ENCODE data around the gene ATOX1.
"Not testable (repeated sequence)": the region's sequence is repeated elsewhere in the genome, so short reads cannot be mapped to it uniquely, and the experiment has no call there.

ATOX1 gene

DNA sequence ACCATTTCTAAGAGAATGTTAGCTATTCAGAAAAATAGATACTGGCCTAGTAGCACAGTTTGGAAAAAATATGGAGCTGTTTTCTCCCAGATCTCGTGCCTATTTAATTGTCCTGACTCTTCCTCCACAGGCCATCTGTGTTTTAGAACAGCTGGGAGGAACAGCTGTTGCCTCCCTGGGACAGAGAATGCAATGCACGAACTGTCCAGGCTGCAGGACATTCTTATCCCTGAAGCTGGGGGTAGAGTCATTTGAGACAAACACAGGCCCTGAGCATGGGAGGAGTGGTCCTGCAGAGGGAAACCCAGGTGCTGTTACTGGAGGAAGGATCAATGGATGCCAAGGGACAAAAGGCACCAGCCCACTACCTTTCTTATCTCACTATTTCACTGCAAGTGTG lies 50.9 kb downstream of the ATOX1 start:
- Histone ChIP-seq H3K27me3 (replicated peaks; ENCODE audit: control insufficient read depth, insufficient read depth, low read length) (no peaks in the 10 kb centered on the region), H3K4me3 (ENCODE audit: low read length) (no peak overlapping the region), H3K36me3 (ENCODE audit: control insufficient read depth, insufficient read depth, low read length, severe bottlenecking) (no peaks in the 10 kb centered on the region), H3K4me1 (ENCODE audit: control insufficient read depth, insufficient read depth, low read length) (peaks cover 12% of the 10 kb centered on the region), H3K9me3 (ENCODE audit: control insufficient read depth, low read length) (no peaks in the 10 kb centered on the region), H3K9ac (ENCODE audit: low read length) (no peak overlapping the region)
- DNase-seq (ENCODE audit: low read depth): no peak

DNA sequence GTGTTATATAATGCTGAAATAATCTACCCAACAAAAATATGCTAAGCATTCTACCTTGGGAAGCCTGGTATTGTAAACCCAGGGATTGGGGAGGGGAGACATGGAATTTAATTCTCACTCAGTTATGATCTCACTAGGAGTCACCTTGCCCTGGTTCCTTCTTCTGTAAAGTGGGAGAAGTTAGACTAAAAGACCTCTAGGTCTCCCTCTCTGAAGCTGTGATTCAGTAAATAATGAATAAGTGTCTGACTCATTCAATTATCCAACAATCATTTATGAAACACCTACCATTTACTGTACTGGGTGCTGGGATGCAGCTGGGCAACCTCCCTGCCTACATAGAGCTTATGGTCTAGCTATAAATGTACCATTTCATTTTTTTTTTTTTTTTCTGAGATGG lies 51.5 kb downstream of the ATOX1 start:
- Histone ChIP-seq H3K9me3 (ENCODE audit: control insufficient read depth, low read length) (no peaks in the 10 kb centered on the region), H3K27me3 (replicated peaks; ENCODE audit: control insufficient read depth, insufficient read depth, low read length) (no peaks in the 10 kb centered on the region), H3K4me3 (ENCODE audit: low read length) (no peak overlapping the region), H3K9ac (ENCODE audit: low read length) (no peak overlapping the region), H3K4me1 (ENCODE audit: control insufficient read depth, insufficient read depth, low read length) (peaks cover 12% of the 10 kb centered on the region), H3K36me3 (ENCODE audit: control insufficient read depth, insufficient read depth, low read length, severe bottlenecking) (no peaks in the 10 kb centered on the region)
- DNase-seq (ENCODE audit: low read depth): no peak

DNA sequence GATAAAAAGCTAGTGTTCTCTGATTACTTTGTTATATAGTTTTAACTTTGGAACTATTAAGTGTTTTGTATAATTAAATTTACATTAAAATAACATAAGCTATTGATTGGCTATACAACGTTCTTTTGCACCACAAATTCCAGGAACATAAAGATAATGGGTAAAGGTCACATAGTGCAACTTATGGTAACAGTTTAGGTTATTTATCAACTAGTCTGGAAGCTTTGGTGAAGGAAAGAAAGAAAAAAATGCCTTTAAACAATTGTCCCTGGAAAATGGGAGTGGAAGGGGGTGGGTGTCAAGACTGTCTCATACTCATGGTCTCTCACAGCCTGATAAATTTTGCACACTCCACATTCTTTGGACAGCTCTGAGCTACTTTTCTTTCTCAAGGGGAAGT lies 54.7 kb downstream of the ATOX1 start:
- DNase-seq (ENCODE audit: low read depth): no peak
- Histone ChIP-seq H3K27me3 (replicated peaks; ENCODE audit: control insufficient read depth, insufficient read depth, low read length) (no peaks in the 10 kb centered on the region), H3K4me1 (ENCODE audit: control insufficient read depth, insufficient read depth, low read length) (peaks cover 29% of the 10 kb centered on the region), H3K9me3 (ENCODE audit: control insufficient read depth, low read length) (no peaks in the 10 kb centered on the region), H3K4me3 (ENCODE audit: low read length) (no peak overlapping the region), H3K36me3 (ENCODE audit: control insufficient read depth, insufficient read depth, low read length, severe bottlenecking) (no peaks in the 10 kb centered on the region), H3K9ac (ENCODE audit: low read length) (no peak overlapping the region)

GRCh38 chr5:151703227-151703626 lies 55.2 kb downstream of the ATOX1 start:
- H3K36me3 ChIP-seq (ENCODE audit: control insufficient read depth, insufficient read depth, low read length, severe bottlenecking): no peaks in the 10 kb centered on the region
- no peaks in the 10 kb centered on the region for H3K27me3 ChIP-seq (replicated peaks; ENCODE audit: control insufficient read depth, insufficient read depth, low read length)
- no peak for DNase-seq (ENCODE audit: low read depth)
- peaks cover 34% of the 10 kb centered on the region for H3K4me1 ChIP-seq (ENCODE audit: control insufficient read depth, insufficient read depth, low read length)
- H3K4me3 ChIP-seq (ENCODE audit: low read length): no peak overlapping the region
- H3K9ac ChIP-seq (ENCODE audit: low read length): no peak overlapping the region
- no peaks in the 10 kb centered on the region for H3K9me3 ChIP-seq (ENCODE audit: control insufficient read depth, low read length)

- Histone ChIP-seq H3K4me1 (ENCODE audit: control insufficient read depth, insufficient read depth, low read length) (peaks cover 44% of the 10 kb centered on the region), H3K9ac (ENCODE audit: low read length) (peak overlapping the region; percentile 98), H3K9me3 (ENCODE audit: control insufficient read depth, low read length) (no peaks in the 10 kb centered on the region), H3K4me3 (ENCODE audit: low read length) (no peak overlapping the region), H3K27me3 (replicated peaks; ENCODE audit: control insufficient read depth, insufficient read depth, low read length) (no peaks in the 10 kb centered on the region), H3K36me3 (ENCODE audit: control insufficient read depth, insufficient read depth, low read length, severe bottlenecking) (no peaks in the 10 kb centered on the region)
- DNase-seq (ENCODE audit: low read depth): no peak
These were observed 57.6 kb downstream of the ATOX1 start for GRCh38 chr5:151700820-151701219.

- DNase-seq (ENCODE audit: low read depth): no peak
- peak overlapping the region; percentile 98 for H3K9ac ChIP-seq (ENCODE audit: low read length)
- H3K27me3 ChIP-seq (replicated peaks; ENCODE audit: control insufficient read depth, insufficient read depth, low read length): no peaks in the 10 kb centered on the region
- no peaks in the 10 kb centered on the region for H3K9me3 ChIP-seq (ENCODE audit: control insufficient read depth, low read length)
- H3K4me1 ChIP-seq (ENCODE audit: control insufficient read depth, insufficient read depth, low read length): peaks cover 50% of the 10 kb centered on the region
- H3K36me3 ChIP-seq (ENCODE audit: control insufficient read depth, insufficient read depth, low read length, severe bottlenecking): no peaks in the 10 kb centered on the region
- no peak overlapping the region for H3K4me3 ChIP-seq (ENCODE audit: low read length)
These were observed 58.1 kb downstream of the ATOX1 start for GRCh38 chr5:151700296-151700695.

GRCh38 chr5:151699071-151699901 lies 59.1 kb downstream of the ATOX1 start:
- Histone ChIP-seq H3K9ac (ENCODE audit: low read length) (peak overlapping the region; percentile 98), H3K9me3 (ENCODE audit: control insufficient read depth, low read length) (no peaks in the 10 kb centered on the region), H3K27me3 (replicated peaks; ENCODE audit: control insufficient read depth, insufficient read depth, low read length) (no peaks in the 10 kb centered on the region), H3K4me1 (ENCODE audit: control insufficient read depth, insufficient read depth, low read length) (peaks cover 60% of the 10 kb centered on the region), H3K36me3 (ENCODE audit: control insufficient read depth, insufficient read depth, low read length, severe bottlenecking) (no peaks in the 10 kb centered on the region), H3K4me3 (ENCODE audit: low read length) (peak overlapping the region; percentile 68)
- peak; percentile 98 for DNase-seq (ENCODE audit: low read depth)

DNA sequence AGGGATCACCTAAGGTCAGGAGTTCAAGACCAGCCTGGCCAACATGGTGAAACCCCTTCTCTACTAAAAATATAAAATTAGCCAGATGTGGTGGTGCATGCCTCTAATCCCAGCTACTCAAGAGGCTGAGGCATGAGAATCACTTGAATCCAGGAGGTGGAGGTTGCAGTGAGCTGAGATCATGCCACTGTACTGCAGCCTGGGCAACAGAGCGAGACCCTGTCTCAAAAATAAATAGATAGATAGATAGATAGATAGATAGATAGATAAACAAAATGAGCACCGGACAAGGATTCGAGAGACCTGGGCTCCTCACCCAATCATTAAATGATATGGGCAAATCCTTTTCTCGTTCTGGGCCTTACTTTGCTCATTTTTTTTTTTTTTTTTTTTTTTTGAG lies 60.4 kb downstream of the ATOX1 start:
- not testable (repeated sequence) for H3K9me3 ChIP-seq (ENCODE audit: control insufficient read depth, low read length); H3K36me3 ChIP-seq (ENCODE audit: control insufficient read depth, insufficient read depth, low read length, severe bottlenecking); DNase-seq (ENCODE audit: low read depth); H3K4me3 ChIP-seq (ENCODE audit: low read length); H3K27me3 ChIP-seq (replicated peaks; ENCODE audit: control insufficient read depth, insufficient read depth, low read length)
- H3K9ac ChIP-seq (ENCODE audit: low read length): peak overlapping the region; percentile 98
- H3K4me1 ChIP-seq (ENCODE audit: control insufficient read depth, insufficient read depth, low read length): peaks cover 67% of the 10 kb centered on the region

GRCh38 chr5:151697452-151697851 lies 61.0 kb downstream of the ATOX1 start:
- H3K9ac ChIP-seq (ENCODE audit: low read length): peak overlapping the region; percentile 98
- peak overlapping the region; percentile 69 for H3K4me3 ChIP-seq (ENCODE audit: low read length)
- no peaks in the 10 kb centered on the region for H3K36me3 ChIP-seq (ENCODE audit: control insufficient read depth, insufficient read depth, low read length, severe bottlenecking)

DNA sequence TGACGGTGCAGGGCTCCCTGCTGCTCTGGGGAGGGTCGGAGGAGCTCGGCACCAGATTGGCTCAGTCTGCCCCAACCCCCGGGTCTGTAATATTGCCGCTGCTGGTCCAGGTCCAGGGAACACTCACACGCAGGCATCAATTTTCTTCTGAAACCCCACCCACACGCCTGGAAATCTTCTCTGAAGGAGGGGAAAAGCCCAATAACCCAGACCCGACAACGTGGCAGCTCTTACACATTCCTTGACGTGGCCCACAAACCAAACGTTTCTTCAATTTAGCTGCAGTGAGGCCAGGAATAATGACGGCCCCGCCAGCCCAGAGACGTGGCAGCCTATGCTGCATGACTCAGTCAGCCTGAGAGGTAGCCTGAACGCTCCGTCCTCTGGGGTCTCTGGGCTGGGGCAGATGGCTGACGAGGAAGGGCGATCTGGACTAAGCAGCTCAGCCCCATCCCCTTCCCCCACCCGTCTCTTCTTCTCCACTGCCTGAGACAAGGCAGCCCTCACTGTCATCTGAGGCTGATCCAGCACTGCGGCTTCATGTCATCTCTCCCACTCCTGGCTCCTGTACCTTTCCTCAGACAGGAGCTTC lies 61.9 kb downstream of the ATOX1 start:
- Histone ChIP-seq H3K4me1 (ENCODE audit: control insufficient read depth, insufficient read depth, low read length) (peaks cover 67% of the 10 kb centered on the region), H3K27me3 (replicated peaks; ENCODE audit: control insufficient read depth, insufficient read depth, low read length) (no peaks in the 10 kb centered on the region), H3K9me3 (ENCODE audit: control insufficient read depth, low read length) (no peaks in the 10 kb centered on the region), H3K36me3 (ENCODE audit: control insufficient read depth, insufficient read depth, low read length, severe bottlenecking) (no peaks in the 10 kb centered on the region), H3K4me3 (ENCODE audit: low read length) (peak overlapping the region; percentile 69), H3K9ac (ENCODE audit: low read length) (peak overlapping the region; percentile 98)
- DNase-seq (ENCODE audit: low read depth): peak; percentile 99

More at GRCh38 chr5:151697452-151697851, 61.0 kb downstream of the ATOX1 start:
- H3K4me1 ChIP-seq (ENCODE audit: control insufficient read depth, insufficient read depth, low read length): peaks cover 67% of the 10 kb centered on the region
- no peaks in the 10 kb centered on the region for H3K27me3 ChIP-seq (replicated peaks; ENCODE audit: control insufficient read depth, insufficient read depth, low read length)
- H3K9me3 ChIP-seq (ENCODE audit: control insufficient read depth, low read length): no peaks in the 10 kb centered on the region
- no peak for DNase-seq (ENCODE audit: low read depth)

- H3K9me3 ChIP-seq (ENCODE audit: control insufficient read depth, low read length): no peaks in the 10 kb centered on the region
- H3K4me1 ChIP-seq (ENCODE audit: control insufficient read depth, insufficient read depth, low read length): peaks cover 63% of the 10 kb centered on the region
- H3K36me3 ChIP-seq (ENCODE audit: control insufficient read depth, insufficient read depth, low read length, severe bottlenecking): no peaks in the 10 kb centered on the region
- H3K9ac ChIP-seq (ENCODE audit: low read length): peak overlapping the region; percentile 98
- no peaks in the 10 kb centered on the region for H3K27me3 ChIP-seq (replicated peaks; ENCODE audit: control insufficient read depth, insufficient read depth, low read length)
- peak overlapping the region; percentile 68 for H3K4me3 ChIP-seq (ENCODE audit: low read length)
- DNase-seq (ENCODE audit: low read depth): no peak
These were observed 63.0 kb downstream of the ATOX1 start for GRCh38 chr5:151695464-151695863.

Measured in adipocyte (in vitro differentiated cells).